ENCODE measurements around the gene SUSD3.
"Not testable (repeated sequence)": the region's sequence is repeated elsewhere in the genome, so short reads cannot be mapped to it uniquely, and the experiment has no call there.

Gene SUSD3

DNA sequence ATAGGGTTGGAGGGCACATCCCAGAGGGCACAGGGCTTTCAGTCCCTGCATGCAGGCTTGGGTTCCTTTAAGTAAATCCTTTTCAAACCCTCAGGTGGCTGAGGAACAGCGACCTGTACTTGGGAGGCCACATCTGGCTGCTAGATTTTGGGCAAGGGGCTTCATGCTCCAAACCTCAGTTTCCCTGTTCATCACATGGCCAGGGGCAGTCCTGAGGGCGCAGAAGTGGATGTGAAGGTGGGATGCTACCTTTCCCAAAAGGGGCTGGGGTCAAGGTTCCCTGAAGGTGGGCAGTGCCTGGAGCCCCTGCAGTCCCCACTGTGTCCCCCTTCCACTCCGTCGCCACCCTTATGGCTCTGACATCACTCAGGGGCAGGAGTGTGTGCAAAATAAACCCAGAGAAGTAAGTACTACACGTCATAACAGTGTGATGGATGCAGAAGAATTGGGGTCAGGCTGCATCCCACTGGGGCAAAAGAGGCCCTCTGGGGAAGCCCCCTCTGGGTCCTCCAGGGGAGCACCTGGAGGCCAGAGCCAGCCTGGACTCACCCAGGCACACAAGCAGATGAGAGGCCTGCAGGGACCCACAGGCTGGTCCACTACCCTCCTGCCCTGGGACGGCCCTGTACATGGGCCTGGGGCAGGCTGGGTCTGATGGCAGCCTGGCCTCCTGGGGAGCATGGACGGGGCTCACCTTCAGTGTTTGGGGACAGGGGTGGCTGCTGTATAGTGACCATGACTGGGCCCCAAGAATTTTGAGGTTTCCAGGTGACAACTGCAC, 35.6 kb downstream of the SUSD3 start:
- DNase-seq (ENCODE audit: low read depth), result no peak

DNA sequence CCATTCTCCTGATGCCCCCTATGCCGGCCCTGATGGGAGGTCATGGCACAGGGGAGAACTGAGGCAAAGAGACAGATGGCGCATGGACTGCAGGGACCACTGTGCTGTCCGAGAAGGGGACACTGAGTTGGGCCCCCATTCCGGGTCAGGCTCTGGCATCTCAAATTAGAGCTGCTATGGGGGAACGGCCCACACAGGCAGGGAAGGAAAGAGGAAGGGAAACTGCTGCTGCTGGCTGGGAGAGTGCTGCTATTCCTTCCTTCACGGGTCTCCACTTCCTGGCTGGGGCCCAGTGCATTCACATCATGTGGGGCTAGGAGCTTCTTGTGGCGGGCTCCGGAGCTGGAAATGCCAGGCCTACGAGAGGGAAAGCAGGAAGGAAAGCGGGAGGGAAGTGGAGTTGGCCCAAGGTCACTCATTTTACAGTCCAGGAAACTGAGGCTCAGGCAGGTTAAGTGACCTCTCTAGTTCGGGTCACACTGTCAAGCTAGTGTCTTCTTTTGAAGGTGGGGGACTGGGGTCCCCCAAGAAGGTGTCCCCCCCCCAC, 36.2 kb downstream of the SUSD3 start:
- DNase-seq (ENCODE audit: low read depth), result no peak

GRCh38 chr9:93095205-93096130, 37.0 kb downstream of the SUSD3 start:
- DNase-seq (ENCODE audit: low read depth), result peak; percentile 86

DNA sequence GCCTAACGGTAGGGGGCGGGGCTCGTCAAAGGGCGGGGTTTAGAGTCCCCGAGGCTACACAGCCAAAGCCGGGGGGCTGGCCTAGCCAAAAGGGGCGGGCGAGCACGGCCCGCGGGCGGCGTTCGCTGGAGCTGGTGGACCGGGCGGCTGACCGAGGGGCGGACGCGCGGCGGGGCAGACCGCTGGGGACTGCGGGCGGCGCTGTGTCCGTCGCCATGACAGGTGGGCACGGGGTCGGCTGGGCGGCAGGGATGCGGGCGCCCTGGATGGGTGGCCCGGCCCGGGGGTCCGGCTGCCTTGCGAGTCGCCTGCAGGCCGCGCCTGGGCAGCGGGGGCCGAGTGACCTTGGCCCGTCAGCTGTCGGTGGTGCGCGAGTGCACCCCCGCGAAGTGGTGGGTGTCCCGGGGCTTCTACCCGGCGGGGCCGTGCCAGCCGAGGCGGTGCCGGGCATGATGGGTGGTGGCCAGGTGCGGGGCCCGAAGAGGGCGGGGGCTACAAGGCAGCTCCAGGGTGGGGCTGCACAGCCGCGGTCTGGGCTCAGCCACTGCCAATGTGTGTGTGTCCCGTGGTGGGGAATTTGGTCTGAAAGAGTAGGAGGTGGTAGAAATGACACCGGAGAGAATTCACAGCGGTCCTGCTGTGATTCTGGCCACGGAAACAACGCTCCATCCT, 37.8 kb downstream of the SUSD3 start, which contains the start of gene CARD19:
CARD19 (plus strand) TSS at position 87 of the 672 bp plus-strand sequence; CDS start at position 216, 129 bp downstream.
- DNase-seq (ENCODE audit: low read depth), result no peak

GRCh38 chr9:93096811-93097382, 38.4 kb downstream of the SUSD3 start:
- DNase-seq (ENCODE audit: low read depth), result no peak

- no peak for DNase-seq (ENCODE audit: low read depth)
Measured at GRCh38 chr9:93097511-93098201, 39.2 kb downstream of the SUSD3 start.

DNA sequence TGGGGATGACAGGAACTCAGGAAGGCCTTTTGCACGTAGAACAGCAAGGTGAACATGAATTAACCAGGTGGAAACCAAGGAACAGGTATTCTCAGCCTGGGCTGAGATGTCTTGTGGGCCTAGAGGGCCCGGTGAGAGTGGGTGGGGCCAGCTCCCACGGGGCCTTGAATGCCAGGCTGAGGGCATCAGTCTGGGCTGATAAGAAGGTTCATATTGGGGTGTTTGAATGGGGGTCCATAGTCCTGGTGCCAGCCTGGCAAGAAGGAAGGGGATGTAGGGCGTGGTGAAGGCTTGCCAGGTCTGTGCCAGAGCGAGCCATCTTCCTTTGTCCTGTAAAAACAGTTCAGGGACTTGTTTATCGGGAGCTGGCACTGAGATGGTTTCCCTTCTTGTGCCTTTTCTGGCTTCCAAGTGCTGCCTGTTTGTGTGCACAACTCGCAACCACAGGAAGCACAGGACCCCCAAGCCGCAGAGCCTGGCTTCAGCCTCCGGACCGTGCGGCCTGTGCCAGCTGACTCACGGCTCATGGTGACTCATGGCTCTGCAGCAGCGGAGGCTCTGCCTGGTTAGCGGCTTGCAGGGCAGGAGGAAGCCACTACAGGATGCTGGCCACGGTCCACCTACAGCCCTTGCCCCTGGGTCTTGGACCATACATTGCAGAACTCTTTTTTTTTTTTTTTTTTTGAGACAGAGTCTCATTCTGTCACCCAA, 39.9 kb downstream of the SUSD3 start:
- DNase-seq (ENCODE audit: low read depth), result peak; percentile 84

- DNase-seq (ENCODE audit: low read depth), result no peak
Measured at GRCh38 chr9:93099551-93100275, 41.2 kb downstream of the SUSD3 start.

DNA sequence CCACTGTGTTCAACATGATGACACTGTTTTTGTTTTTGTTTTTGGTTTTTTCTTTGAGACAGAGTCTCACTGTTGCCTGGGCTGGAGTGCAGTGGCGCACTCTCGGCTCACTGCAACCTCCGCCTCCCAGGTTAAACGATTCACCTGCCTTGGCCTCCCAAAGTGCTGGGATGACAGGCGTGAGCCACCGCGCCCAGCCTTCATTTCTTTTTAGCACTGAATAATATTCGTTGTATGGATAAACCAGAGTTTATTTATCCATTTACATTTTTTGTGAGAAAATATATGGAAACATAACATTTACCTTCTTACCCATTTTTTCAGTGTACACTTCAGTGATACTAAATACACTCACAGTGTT, 41.8 kb downstream of the SUSD3 start:
- no peak for DNase-seq (ENCODE audit: low read depth)

GRCh38 chr9:93101086-93101485, 42.6 kb downstream of the SUSD3 start:
- not testable (repeated sequence) for DNase-seq (ENCODE audit: low read depth)

GRCh38 chr9:93105620-93106019, 47.1 kb downstream of the SUSD3 start:
- no peak for DNase-seq (ENCODE audit: low read depth)

GRCh38 chr9:93107151-93107824, 48.8 kb downstream of the SUSD3 start:
- no peak for DNase-seq (ENCODE audit: low read depth)

DNA sequence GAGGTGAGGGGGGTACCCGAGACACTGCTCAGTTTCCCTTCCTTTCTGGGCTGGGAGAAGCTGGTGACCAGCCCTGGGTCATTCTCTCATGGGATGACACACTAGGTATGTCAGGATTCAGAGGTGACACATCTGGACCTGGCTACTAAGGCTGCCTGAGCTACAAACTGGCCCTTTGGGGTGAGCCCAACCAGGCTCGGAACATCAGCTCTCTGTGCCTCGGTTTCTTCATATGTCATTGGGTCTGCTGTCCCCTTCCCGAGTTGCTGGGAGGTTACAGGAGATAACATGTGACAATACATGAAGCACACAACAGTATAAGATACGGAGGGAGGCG, 49.3 kb downstream of the SUSD3 start:
- no peak for DNase-seq (ENCODE audit: low read depth)

- DNase-seq (ENCODE audit: low read depth), result no peak
Measured at GRCh38 chr9:93108291-93109041, 50.0 kb downstream of the SUSD3 start.

- DNase-seq (ENCODE audit: low read depth), result no peak
Measured at GRCh38 chr9:93110311-93110855, 51.9 kb downstream of the SUSD3 start.

DNA sequence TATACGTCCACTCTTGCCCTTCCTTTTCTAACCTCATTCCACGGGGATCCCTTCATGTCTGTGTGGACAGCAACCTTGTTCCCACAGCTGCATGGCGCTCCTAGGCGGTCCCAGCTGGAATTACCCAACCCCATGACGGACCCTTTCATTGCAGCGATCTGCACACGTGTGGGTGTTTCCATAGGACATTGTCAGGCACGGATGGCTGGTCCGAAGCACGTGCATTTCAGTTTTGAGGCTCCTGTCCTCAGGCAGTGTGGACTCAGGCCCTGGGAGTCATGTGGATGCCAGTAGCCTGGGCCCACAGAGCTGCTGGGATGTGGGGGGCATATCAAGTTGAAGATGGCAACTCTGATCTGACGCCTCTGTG, 52.5 kb downstream of the SUSD3 start:
- no peak for DNase-seq (ENCODE audit: low read depth)

DNA sequence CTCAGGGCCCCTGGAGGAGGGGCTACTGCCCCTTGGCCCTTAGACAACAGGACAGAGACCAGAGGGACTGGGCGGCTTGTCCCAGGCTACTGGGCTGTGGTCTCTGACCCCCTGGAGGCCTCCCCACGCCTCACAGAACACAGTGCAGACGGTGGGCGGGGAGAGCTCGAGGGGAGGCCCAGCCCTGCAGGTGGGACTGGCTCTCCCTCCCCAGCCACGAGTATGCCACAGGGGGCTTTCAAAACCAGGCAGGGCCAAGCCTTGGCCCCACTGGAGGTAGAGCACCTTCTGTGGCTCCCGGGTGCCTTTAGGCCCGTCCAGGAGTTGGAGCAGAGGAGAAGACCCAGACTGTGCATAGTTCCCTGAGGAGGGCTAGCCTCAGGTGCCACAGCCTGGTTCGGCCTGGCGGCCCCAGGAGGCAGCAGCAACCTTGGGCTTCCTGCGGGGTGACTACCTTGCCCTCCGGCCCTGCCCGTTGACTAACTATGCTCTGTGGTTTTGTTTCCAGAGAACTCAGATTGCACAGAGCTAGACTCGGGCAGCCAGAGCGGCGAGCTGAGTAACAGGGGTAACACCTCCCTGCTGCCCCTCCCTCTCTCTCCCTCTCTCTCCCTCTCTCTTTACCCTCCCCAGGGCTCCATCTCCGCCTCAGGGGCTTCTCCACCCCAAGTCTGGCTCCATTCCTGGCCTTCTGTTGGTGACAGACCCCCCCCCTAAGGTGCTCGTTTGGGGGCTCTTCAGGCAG, 53.0 kb downstream of the SUSD3 start:
- DNase-seq (ENCODE audit: low read depth), result no peak

All from HS-27A (cell line).